Heart left ventricle (tissue), 16 donors: Measurements from ENCODE around the gene NAT10. TPM values are rescaled to one million over a fixed set of nuclear protein-coding genes. Genes with fewer than 3 reads are reported as not detected.

Source experiments
- ATAC-seq, 4 donors: fragments of 200-7000 bp; cut with Tn5 transposase; one replicate each; pipeline ENCODE4 v1.9.1; 2020 to 2022; ENCODE audit warnings: moderate library complexity in 4 of 4, mild to moderate bottlenecking in 3 of 4, moderate number of reproducible peaks in 1 of 4
- DNase-seq, 5 donors: peaks; one replicate each; pipeline ENCODE4 v3.0.0-alpha.2; 2020
- H3K27ac ChIP-seq, 12 donors: fragments of 200-600 bp; sonication (generic) in 4 of 12; one replicate each; pipeline versions ENCODE4 v1.5.0 to v1.8.0; 2016 to 2022; ENCODE audit warnings: mild to moderate bottlenecking in 2 of 12
- H3K27me3 ChIP-seq, 9 donors: fragments of 200-600 bp; sonication (generic) in 2 of 9; one replicate each; pipeline versions ENCODE4 v1.5.1 to v1.8.0; 2016 to 2022; ENCODE audit warnings: mild to moderate bottlenecking in 3 of 9
- H3K36me3 ChIP-seq, 9 donors: fragments of 200-600 bp; sonication (generic) in 2 of 9; one replicate each; pipeline versions ENCODE4 v1.5.0 to v1.8.0; 2018 to 2022; ENCODE audit warnings: mild to moderate bottlenecking in 2 of 9
- H3K4me1 ChIP-seq, 12 donors: fragments of 200-600 bp; sonication (generic) in 4 of 12; one replicate each; pipeline versions ENCODE4 v1.5.0 to v1.8.0; 2016 to 2022; ENCODE audit warnings: mild to moderate bottlenecking in 3 of 12
- H3K4me3 ChIP-seq, 12 donors: fragments of 200-600 bp; sonication (generic) in 4 of 12; one replicate each; pipeline versions ENCODE4 v1.5.0 to v1.8.0; 2017 to 2022; ENCODE audit warnings: mild to moderate bottlenecking in 9 of 12, moderate library complexity in 4 of 12
- H3K9me3 ChIP-seq, 12 donors: fragments of 200-600 bp; sonication (generic) in 4 of 12; one replicate each; pipeline versions ENCODE4 v1.5.0 to v1.8.0; 2016 to 2022; ENCODE audit warnings: mild to moderate bottlenecking in 1 of 12
- POLR2A ChIP-seq, 2 donors: fragments of 450-650 bp; IDR thresholded peaks; one replicate each; pipeline ENCODE4 v1.6.1; 2017; ENCODE audit warnings: antibody characterized with exemption in 2 of 2, mild to moderate bottlenecking in 2 of 2, moderate library complexity in 2 of 2
- WGBS, 4 donors: extraction: QIAGEN DNeasy Blood & Tissue Kit in 2 of 4; methylation state at CpG; one replicate each; pipeline versions ENCODE4 v1.1.5 to v1.1.7; 2013 to 2018; 5-methylcytosine and 5-hydroxymethylcytosine counted together
- intact Hi-C, 10 donors: fragments of 100-400 bp; cut with DNase I; formaldehyde crosslinking; loops; one replicate each; pipeline versions ENCODE4 v1.11.1 to v1.14.2; 2022
- polyA plus RNA-seq, 2 donors: library from polyadenylated mRNA; stranded (reverse); fragments of 200-250 nt; gene quantifications; one replicate each; pipeline ENCODE4 v1.2.3, GENCODE V29; 2013
- total RNA-seq, 9 donors: library from RNA; depleted of rRNA in 2 of 9; stranded (reverse); fragments of >200 nt in 2 of 9; fragmentation: NEBNext Ultra II Directional in 3 of 9; extraction: Animal tissue kit (Norgen Biotek cat#: 25700) in 3 of 9; gene quantifications; one replicate each; pipeline versions ENCODE4 v1.1.0 to v1.2.4, GENCODE V29; 2016 to 2023
- TF ChIP-seq, protein P1 (sequence below), 12 donors: fragments of 200-600 bp; sonication (generic) in 4 of 12; IDR thresholded peaks; one replicate each; pipeline versions ENCODE4 v1.5.0 to v1.8.0; 2018 to 2022; ENCODE audit warnings: antibody characterized with exemption in 12 of 12, mild to moderate bottlenecking in 5 of 12
- donor health status: ischemic (EF 13 %, LVEDD 7.1; RV severe dilation, severe dysfunction).
- donor health status: healthy with polysubstance abuse.
- donor health status: DM: no; HTN: yes; CAD: no.
- donor health status: DM: no; HTN: no; CAD: no.
- donor health status: ischemic (EF 25% LVEDD 6.9; RV normal size, moderate dysfunction).
- donor health status: ischemic (EF 25% LVEDD 5.7; RV mildly dilated, moderate dysfunction).
- donor health status: healthy.
- donor health status: DM: yes; HTN: yes; CAD: no.
- donor health status: ischemic (EF 35%, LVEDD 5.7; RV mildly dilated, moderate dysfunction).
- donor health status: nonischemic (EF 11% LVEDD 7.7; RV severe dilation, severe dysfunction).
- donor health status: DM: yes; HTN: yes; CAD: no.
- donor health status: PGD.
- donor health status: ischemic (EF 29% LVEDD 5.4; RV normal size, mild dysfunction).
- donor health status: nonischemic (EF 23%, LVEDD 6.1; RV moderate dilation, normal function).

Gene NAT10
- total and polyA plus RNA-seq, 11 donors, result 14.5 to 27.1 (median 21.1) TPM

DNA sequence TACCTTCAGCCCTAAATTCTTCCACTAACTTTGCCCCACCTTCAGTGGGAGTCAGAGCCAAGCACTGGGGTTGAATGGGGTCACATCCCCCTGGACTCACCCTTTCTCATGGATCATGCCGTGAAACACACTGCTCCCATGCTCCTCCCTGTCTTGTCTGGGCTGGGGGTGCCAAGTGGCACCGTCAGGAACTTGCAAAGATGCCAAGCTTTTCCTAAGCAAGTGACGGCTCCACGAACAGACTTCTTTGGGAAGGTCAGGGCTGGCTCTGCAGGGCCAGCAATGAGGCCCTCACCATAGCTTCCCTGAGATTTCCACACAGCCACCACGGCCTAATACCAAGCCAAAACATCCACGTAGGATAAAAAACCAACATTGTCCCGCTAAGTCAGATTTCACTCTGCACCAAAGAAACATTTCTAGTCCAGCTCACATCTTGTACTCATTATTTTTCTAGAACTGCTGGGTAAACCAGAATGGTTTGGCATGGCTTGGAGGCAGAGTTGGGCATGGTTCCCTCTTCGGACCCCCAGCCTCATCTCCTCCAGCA is 76.5 kb downstream of the NAT10 start:
- no peaks in the 10 kb centered on the region for H3K36me3 ChIP-seq
- TF ChIP-seq, protein P1, sequence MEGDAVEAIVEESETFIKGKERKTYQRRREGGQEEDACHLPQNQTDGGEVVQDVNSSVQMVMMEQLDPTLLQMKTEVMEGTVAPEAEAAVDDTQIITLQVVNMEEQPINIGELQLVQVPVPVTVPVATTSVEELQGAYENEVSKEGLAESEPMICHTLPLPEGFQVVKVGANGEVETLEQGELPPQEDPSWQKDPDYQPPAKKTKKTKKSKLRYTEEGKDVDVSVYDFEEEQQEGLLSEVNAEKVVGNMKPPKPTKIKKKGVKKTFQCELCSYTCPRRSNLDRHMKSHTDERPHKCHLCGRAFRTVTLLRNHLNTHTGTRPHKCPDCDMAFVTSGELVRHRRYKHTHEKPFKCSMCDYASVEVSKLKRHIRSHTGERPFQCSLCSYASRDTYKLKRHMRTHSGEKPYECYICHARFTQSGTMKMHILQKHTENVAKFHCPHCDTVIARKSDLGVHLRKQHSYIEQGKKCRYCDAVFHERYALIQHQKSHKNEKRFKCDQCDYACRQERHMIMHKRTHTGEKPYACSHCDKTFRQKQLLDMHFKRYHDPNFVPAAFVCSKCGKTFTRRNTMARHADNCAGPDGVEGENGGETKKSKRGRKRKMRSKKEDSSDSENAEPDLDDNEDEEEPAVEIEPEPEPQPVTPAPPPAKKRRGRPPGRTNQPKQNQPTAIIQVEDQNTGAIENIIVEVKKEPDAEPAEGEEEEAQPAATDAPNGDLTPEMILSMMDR (IDR thresholded peaks at IDR 0.05), result no peak
- no peak for TF ChIP-seq POLR2A (IDR thresholded peaks at IDR 0.05)
- no peaks in the 10 kb centered on the region for H3K27me3 ChIP-seq
- DNase-seq (no peak), ATAC-seq (peak in 2 of 4 donors; percentile 29 to 45)
- 72 to 85% (median 76%) methylated on average over 8 of the region's 8 CpGs for WGBS, 4 donors
- intact Hi-C loops, result no loop called here
- H3K4me3 ChIP-seq, result no peak overlapping the region
- H3K9me3 ChIP-seq, result no peaks in the 10 kb centered on the region
- H3K27ac ChIP-seq, result no peak overlapping the region
- peaks cover 0 to 25% (median 9%) of the 10 kb centered on the region in 12 donors for H3K4me1 ChIP-seq

DNA sequence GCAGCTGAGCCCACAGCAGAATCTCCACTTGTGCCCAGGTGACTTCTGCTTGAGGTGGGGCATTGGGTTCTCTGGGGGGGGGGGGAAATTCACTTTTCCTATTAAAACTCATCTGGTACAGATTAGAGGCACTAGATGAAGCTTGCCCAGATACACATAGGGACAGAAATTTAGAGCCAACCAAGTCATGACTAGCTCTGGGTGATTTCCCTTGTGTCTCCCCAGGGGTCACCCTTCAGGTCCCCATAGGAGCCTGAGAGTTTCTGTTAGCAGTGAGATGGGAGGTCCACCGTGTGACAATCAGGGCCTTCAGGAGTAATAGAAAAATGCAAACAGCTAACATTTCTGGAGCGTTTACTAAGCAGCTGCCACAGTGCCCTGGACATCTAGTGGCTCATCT is 77.0 kb downstream of the NAT10 start:
- intact Hi-C loops, result no loop called here

DNA sequence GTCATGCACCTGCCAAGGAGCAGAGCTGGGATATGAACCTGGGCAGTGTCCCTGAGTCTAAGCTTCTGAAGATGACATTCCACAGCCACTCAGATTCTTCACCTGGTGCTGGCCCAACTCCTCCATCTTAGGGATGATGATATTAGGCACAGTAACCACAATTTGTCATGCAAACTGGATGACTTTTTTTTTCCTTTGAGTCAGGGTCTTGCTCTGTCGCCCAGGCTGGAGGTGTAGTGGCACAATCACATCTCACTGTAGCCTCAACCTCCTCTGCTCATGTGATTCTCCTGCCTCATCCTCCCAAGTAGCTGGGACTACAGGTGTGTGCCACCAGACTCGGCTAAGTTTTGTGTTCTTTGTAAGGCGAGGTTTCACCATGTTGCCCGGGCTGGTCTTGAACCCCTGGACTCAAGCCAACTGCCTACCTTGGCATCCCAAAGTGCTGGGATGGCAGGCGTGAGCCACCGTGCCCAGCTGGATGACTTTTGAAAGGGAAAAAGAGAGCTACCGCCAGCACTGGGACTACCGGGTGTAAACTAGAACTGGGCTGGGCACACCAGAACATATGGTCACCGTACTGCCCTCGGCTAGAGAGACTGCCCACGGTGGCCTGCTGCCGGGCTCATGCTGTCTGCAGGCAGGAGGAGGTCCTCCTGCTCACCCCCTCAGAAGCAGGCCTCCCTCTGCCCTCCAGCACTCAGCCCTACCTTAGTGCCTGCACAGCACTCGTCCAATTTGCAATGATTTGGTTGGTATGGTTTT is 77.7 kb downstream of the NAT10 start:
- TF ChIP-seq POLR2A (IDR thresholded peaks at IDR 0.05), result no peak
- Histone ChIP-seq H3K27ac (no peak overlapping the region), H3K4me1 (peaks cover 0 to 25% (median 9%) of the 10 kb centered on the region in 12 donors), H3K9me3 (no peaks in the 10 kb centered on the region), H3K36me3 (no peaks in the 10 kb centered on the region), H3K27me3 (no peaks in the 10 kb centered on the region), H3K4me3 (no peak overlapping the region)
- WGBS, 4 donors, result 92 to 95% (median 94%) methylated on average over 10 to 13 of the region's 13 CpGs
- ATAC-seq (no peak), DNase-seq (no peak)
- intact Hi-C loops, result no loop called here

More for the DNA sequence above, 77.0 kb downstream of the NAT10 start:
- ATAC-seq, result no peak
- Histone ChIP-seq H3K4me1 (peaks cover 0 to 25% (median 9%) of the 10 kb centered on the region in 12 donors), H3K4me3 (no peak overlapping the region), H3K27me3 (no peaks in the 10 kb centered on the region), H3K9me3 (no peaks in the 10 kb centered on the region), H3K27ac (no peak overlapping the region), H3K36me3 (no peaks in the 10 kb centered on the region)
- no peak for DNase-seq
- TF ChIP-seq, protein P1 (IDR thresholded peaks at IDR 0.05), result no peak
- TF ChIP-seq POLR2A (IDR thresholded peaks at IDR 0.05), result no peak
- 87 to 97% (median 90%) methylated on average over 2 of the region's 2 CpGs for WGBS, 4 donors

DNA sequence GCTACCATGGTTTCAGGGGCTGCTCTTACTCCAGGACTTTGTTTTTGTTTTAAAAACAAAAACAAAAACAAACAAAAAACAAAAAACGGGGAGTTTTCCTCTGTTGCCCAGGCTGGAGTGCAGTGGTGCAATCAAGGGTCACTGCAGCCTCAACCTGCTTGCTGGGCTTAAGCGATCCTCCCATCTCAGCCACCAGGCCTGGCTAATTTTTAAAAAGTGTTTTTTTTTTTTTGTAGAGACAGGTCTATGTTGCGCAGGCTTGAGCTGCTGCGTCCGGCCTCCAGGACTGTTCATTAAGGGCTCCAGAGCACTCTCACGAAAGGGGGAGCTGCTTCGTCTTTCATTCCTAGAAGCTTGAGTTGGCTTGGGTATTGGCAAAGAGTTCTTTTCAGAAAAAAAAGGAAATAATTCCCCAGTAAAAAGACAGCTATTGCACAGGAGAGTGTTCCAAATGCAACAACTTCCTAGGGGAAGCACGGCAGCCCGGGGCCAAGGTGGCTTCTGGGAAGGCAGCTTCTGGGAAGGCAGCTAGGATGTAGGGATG is 78.5 kb downstream of the NAT10 start:
- Histone ChIP-seq H3K27ac (no peak overlapping the region), H3K4me1 (peaks cover 0 to 29% (median 11%) of the 10 kb centered on the region in 12 donors), H3K36me3 (no peaks in the 10 kb centered on the region), H3K27me3 (no peaks in the 10 kb centered on the region), H3K4me3 (no peak overlapping the region), H3K9me3 (no peaks in the 10 kb centered on the region)
- DNase-seq, result no peak
- 91 to 95% (median 93%) methylated on average over 9 of the region's 9 CpGs for WGBS, 4 donors
- intact Hi-C loops, result no loop called here
- TF ChIP-seq, protein P1 (IDR thresholded peaks at IDR 0.05), result no peak
- TF ChIP-seq POLR2A (IDR thresholded peaks at IDR 0.05), result no peak
- ATAC-seq, result no peak
